Myocyte (in vitro differentiated cells): ENCODE measurements around the gene RGR. TPM values are rescaled to one million over a fixed set of nuclear protein-coding genes. Genes with fewer than 3 reads are reported as not detected.

Source experiments
- DNase-seq: peaks from one replicate; pipeline ENCODE4 v3.0.0-alpha.2; 2012; ENCODE audit warnings: low read depth
- total RNA-seq: library from RNA; depleted of rRNA; stranded (reverse); fragments of >200 nt; gene quantifications from 2 replicates; pipeline ENCODE4 v1.2.3, GENCODE V29; 2014

Gene RGR
- total RNA-seq, 1 donor from 2014 or later, result 2.3 TPM

- peak; percentile 81 for DNase-seq
Observed at GRCh38 chr10:84217746-84218145, 27.1 kb upstream of the RGR start.

DNA sequence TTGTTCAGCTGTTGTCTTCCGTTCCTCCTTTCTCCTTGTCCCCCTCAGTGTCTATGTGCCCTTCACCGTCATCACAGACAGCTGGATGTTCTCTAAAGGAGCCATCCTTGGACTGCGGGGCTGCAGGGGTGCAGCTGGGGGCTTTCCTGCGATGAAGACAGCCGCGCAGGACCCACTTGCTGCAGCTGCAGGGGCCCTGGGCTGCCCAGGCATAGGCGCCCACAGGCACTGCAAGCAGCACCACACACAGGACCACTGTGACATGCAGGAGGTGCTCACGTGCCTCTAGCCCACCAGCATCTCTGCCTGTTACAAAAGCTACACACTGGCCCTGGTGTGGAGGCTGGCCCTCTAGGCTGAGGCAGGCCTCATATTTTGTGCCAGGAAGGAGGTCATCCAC, 22.9 kb upstream of the RGR start:
- no peak for DNase-seq

DNA sequence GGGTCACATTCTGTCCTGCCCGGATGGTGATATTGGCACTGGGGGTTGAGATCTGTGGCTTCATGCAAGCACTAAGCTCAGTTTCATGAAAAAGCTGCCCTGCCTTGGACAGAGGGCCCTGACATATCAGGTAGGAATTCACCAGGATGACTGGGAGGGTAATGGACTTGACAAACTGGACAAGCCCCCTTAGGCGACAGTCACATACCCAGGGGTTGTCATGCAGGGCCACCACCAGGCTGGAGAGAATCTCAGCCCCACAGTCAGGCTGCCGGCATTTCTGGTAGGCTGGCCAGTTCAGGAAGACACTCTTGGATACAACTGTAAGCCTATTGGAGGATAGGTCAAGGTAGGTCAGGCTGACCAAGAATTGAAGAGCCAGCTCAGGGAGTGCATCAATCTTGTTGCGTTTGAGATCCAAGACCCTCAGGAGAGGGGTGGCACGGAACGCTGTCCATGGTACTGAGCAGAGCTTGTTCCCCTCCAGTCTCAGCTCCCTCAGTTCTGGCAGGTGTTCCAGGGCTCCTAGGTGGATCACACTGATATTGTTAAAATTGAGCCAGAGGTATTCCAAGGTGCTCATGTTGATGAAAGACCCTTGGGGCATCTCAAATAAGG, 20.3 kb upstream of the RGR start:
- peak; percentile 24 for DNase-seq

- DNase-seq, result no peak
Observed at GRCh38 chr10:84225427-84226173, 19.3 kb upstream of the RGR start, which contains the start of gene LRIT2. Gene LRIT2 (minus strand): TSS chr10:84225544. CDS start chr10:84225520, 24 bp downstream.

GRCh38 chr10:84226616-84227015, 18.2 kb upstream of the RGR start:
- no peak for DNase-seq

DNA sequence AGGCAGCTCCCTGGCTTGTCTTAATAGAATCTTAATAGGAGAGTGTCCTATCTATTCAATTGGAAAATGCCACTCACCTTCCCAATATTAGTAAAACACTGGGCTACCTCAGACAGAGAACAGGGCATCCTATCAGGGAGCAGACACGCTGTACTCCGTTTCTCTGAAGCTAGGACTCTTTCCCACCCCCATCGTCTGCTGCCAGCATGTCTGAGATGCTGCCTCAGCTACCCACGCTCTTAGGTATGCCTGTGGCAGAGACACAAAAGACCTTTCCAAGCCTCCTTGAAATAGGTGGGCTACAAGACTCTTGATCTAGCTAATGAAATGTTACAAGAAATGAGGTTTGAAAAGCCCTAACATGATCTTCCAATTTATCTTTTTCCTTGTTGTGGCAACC, 17.0 kb upstream of the RGR start:
- no peak for DNase-seq

DNA sequence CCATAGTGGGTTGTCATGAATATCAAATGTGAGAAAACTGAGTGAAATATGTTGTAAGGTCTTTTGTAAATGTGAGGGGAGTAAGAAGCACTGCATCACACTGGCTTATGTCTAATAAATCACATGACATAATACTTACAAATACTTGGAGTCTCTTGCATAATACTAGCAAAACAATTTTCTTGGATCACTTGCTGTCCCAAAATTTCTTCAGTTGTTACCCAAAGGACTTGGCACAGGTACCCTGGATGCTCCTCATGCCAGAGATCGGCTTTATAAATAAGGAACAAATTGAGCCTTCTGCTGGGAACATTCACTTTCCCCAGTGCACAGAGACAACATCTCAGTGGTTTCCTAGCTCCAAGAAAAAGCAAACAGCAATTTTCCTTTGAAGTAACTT, 14.5 kb upstream of the RGR start:
- no peak for DNase-seq

GRCh38 chr10:84232376-84232775, 12.5 kb upstream of the RGR start:
- no peak for DNase-seq

GRCh38 chr10:84233940-84234339, 10.9 kb upstream of the RGR start:
- no peak for DNase-seq

DNA sequence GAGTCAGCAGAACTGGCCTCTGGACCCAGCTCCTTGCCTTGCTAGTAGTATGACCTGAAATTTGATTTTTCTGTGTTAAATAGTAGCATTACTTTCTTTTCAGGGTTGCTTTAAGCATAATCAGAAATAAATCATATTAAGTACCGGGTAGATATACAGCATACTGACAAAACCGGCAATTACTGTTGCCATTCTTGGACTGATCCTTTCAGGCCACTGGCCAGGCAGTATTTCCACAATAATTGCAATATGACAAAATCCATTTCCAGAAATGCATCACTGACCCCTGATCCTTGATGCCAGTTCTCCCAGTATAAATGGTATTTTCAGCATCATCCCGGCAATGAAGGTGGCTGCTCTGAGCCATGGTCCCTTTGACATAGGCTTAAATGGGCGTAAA, 10.4 kb upstream of the RGR start:
- DNase-seq, result no peak

GRCh38 chr10:84235096-84235495, 9.8 kb upstream of the RGR start:
- DNase-seq, result no peak

- no peak for DNase-seq
Observed at GRCh38 chr10:84236807-84237198, 8.1 kb upstream of the RGR start.

- DNase-seq, result no peak
Observed at GRCh38 chr10:84237199-84238051, 7.4 kb upstream of the RGR start.

DNA sequence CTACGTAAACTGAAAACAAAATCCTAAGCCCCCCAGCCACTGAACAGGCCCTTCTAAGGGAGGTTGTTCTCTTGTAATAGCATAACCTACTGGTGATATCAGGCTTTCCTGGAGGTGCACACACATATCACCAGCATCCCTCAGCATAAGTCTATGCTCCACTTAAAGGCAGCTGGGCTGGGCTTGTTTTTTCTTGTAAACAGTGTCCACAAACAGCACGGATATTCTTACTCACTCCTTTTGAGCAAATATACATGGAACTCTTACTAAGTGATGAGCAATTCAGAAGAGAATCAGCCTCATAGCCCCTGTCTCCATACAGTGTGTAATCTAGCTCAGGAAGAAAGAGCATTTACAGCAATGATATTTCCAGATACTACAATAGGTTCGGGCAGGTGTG, 5.9 kb upstream of the RGR start:
- DNase-seq, result no peak

DNA sequence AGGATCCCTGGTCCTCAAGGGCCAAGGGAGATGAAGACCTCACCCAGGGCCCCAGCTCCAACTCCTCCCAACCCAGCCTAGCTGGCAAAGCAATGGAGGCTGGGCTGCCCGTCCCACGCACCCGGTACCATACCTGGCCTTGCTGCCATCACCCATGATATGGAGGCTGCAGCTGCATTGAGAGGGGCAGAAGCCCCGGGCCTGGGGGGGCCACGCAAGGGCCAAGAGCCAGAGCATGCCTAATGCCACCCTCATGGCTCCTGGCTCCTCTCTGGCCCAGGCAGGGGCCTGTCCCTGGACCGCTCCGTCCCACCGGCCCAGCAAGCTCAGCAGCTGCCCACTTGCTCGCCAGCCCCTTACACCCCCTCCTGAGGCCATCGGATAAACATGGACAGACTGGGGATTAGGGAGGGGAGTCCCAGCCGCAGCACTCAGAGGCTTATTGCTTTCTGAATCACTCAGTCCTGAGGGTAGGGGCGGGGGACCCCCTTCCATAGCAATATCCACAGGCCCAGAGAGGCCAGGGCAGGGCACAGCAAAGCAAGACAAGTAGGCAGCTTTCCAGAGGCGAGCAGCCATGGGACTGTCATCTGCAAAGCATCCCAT, 3.6 kb upstream of the RGR start, which contains the start of gene LRIT1:
TSS of gene LRIT1 (minus strand) at position 362 of the 606 bp plus-strand sequence. CDS start at position 255, 107 bp downstream.
- DNase-seq, result no peak

DNA sequence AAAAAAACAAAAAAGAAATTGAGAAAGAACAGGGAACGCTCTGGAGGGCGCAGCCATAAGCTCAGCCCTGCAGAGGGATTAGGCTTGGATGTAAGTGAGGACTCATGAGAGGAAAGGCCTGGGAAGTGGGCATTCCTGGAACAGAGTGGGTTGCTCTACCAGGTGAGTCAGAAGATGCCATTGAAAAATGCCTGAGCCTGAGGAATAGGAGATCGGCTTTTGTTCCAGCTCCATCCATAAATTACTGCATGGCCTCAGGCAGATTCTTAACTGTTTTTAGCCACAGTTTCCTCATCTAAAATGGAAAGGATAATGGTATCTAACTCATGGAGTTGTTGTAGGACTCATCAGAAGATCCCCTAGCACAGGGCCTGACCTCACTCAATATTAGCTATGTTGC, 1.1 kb upstream of the RGR start:
- DNase-seq, result no peak

DNA sequence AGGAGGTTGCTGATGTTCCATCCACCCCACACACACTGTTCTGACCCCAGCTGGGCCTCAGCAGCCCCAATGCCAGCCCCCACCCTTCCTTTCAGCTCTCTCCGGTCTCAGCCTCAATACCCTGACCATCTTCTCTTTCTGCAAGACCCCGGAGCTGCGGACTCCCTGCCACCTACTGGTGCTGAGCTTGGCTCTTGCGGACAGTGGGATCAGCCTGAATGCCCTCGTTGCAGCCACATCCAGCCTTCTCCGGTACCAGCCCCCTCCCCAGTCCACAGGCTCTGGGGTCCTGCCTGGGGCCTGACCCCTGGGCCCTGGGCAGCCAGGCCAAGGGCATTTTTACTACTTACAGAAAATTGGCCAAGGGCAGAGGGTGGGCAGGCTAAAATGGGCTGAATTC, 2.6 kb downstream of the RGR start:
- DNase-seq, result no peak

- DNase-seq, result no peak
Observed at GRCh38 chr10:84248794-84249193, 3.9 kb downstream of the RGR start.

GRCh38 chr10:84254552-84255478, 10.0 kb downstream of the RGR start:
- no peak for DNase-seq
